Neural cell (in vitro differentiated cells): Measurements from ENCODE around the gene MYO15A.

ENCODE experiments used
- EP300 ChIP-seq: fragments of 450-650 bp; conservative IDR thresholded peaks from 2 replicates; pipeline ENCODE4 v1.6.1; 2014; ENCODE audit warnings: antibody characterized with exemption, mild to moderate bottlenecking, moderate library complexity; ENCODE audit not compliant: poor library complexity, severe bottlenecking
- EZH2 ChIP-seq: fragments of 200-600, 300-800 bp; shearing (Covaris generic), sonication (generic); IDR thresholded peaks from 2 replicates; pipeline ENCODE4 v1.6.1; 2014; ENCODE audit warnings: antibody characterized with exemption, low read length, borderline replicate concordance, mild to moderate bottlenecking; ENCODE audit not compliant: insufficient read depth, poor library complexity, severe bottlenecking
- MXI1 ChIP-seq: fragments of 450-650 bp; conservative IDR thresholded peaks from 2 replicates; pipeline ENCODE4 v1.6.1; 2014; ENCODE audit warnings: antibody characterized with exemption, mild to moderate bottlenecking; ENCODE audit not compliant: poor library complexity, severe bottlenecking
- POLR2AphosphoS5 ChIP-seq: IDR thresholded peaks from 2 replicates; pipeline ENCODE4 v1.6.1; 2012
- SMC3 ChIP-seq: fragments of 450-650 bp; conservative IDR thresholded peaks from 2 replicates; pipeline ENCODE4 v1.6.1; 2014; ENCODE audit warnings: antibody characterized with exemption, mild to moderate bottlenecking, moderate library complexity; ENCODE audit not compliant: poor library complexity
- TAF1 ChIP-seq: IDR thresholded peaks from 2 replicates; pipeline ENCODE4 v1.6.1; 2012; ENCODE audit warnings: low read depth
- TF ChIP-seq, protein P1 (sequence below): IDR thresholded peaks from 2 replicates; pipeline ENCODE4 v1.6.1; 2012; ENCODE audit warnings: borderline replicate concordance
- TF ChIP-seq, protein P2 (sequence below): fragments of 450-650 bp; IDR thresholded peaks from 2 replicates; pipeline ENCODE4 v1.5.1; 2014; ENCODE audit warnings: antibody characterized with exemption, mild to moderate bottlenecking, moderate library complexity; ENCODE audit not compliant: poor library complexity, severe bottlenecking

DNA sequence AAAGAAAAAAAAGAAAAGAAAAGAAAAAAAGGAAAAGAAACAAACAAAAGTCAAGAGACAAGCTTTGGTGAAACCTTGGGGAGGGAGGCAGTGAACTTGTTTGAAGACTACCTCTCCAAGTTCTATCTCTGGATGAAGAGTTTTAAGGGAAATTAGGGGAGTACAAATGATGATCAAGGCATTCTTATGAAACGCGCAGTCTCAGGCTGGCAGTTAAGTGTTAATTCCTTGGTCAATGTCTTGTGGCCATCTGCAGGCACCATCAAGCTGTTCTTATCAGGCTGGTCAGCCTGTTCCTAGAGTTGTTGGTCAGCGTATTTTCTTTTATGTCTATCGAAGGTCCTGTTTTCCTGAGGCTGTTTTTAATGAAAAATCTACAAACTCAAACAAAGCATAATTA lies 29.0 kb upstream of the MYO15A start:
- TF ChIP-seq, protein P1, sequence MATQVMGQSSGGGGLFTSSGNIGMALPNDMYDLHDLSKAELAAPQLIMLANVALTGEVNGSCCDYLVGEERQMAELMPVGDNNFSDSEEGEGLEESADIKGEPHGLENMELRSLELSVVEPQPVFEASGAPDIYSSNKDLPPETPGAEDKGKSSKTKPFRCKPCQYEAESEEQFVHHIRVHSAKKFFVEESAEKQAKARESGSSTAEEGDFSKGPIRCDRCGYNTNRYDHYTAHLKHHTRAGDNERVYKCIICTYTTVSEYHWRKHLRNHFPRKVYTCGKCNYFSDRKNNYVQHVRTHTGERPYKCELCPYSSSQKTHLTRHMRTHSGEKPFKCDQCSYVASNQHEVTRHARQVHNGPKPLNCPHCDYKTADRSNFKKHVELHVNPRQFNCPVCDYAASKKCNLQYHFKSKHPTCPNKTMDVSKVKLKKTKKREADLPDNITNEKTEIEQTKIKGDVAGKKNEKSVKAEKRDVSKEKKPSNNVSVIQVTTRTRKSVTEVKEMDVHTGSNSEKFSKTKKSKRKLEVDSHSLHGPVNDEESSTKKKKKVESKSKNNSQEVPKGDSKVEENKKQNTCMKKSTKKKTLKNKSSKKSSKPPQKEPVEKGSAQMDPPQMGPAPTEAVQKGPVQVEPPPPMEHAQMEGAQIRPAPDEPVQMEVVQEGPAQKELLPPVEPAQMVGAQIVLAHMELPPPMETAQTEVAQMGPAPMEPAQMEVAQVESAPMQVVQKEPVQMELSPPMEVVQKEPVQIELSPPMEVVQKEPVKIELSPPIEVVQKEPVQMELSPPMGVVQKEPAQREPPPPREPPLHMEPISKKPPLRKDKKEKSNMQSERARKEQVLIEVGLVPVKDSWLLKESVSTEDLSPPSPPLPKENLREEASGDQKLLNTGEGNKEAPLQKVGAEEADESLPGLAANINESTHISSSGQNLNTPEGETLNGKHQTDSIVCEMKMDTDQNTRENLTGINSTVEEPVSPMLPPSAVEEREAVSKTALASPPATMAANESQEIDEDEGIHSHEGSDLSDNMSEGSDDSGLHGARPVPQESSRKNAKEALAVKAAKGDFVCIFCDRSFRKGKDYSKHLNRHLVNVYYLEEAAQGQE, result no peak
- TF ChIP-seq, protein P2, sequence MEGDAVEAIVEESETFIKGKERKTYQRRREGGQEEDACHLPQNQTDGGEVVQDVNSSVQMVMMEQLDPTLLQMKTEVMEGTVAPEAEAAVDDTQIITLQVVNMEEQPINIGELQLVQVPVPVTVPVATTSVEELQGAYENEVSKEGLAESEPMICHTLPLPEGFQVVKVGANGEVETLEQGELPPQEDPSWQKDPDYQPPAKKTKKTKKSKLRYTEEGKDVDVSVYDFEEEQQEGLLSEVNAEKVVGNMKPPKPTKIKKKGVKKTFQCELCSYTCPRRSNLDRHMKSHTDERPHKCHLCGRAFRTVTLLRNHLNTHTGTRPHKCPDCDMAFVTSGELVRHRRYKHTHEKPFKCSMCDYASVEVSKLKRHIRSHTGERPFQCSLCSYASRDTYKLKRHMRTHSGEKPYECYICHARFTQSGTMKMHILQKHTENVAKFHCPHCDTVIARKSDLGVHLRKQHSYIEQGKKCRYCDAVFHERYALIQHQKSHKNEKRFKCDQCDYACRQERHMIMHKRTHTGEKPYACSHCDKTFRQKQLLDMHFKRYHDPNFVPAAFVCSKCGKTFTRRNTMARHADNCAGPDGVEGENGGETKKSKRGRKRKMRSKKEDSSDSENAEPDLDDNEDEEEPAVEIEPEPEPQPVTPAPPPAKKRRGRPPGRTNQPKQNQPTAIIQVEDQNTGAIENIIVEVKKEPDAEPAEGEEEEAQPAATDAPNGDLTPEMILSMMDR, result no peak
- TF ChIP-seq EP300 (no peak), POLR2AphosphoS5 (no peak), TAF1 (no peak), SMC3 (no peak), EZH2 (no peak), MXI1 (no peak)
